A549 (cell line): ENCODE data around the gene PBRM1. TPM values are rescaled to one million over a fixed set of nuclear protein-coding genes. Genes with fewer than 3 reads are reported as not detected.

ENCODE experiments used
- ATAC-seq, 2 experiments: fragments of 200-7000 bp in 1 of 2; fragments of >200 bp in 1 of 2; cut with Nextera tagmentation in 1 of 2; cut with Tn5 transposase in 1 of 2; 3 replicates each; pipeline versions ENCODE4 v1.8.0 to v1.9.1; 2018 to 2020; ENCODE audit warnings: mild to moderate bottlenecking in 1 of 2, moderate library complexity in 1 of 2
- CTCF ChIA-PET: fragments of 300-600 bp; sonication (Branson Sonifier 250); formaldehyde crosslinking; extraction: SDS; loops from one replicate; lab custom pipeline; 2021; ENCODE audit warnings: antibody characterized with exemption, inconsistent platforms; lab: Yijun Ruan, JAX
- POLR2A ChIA-PET: fragments of 350-600 bp; formaldehyde crosslinking; extraction: SDS; loops from one replicate; lab custom pipeline; 2021; ENCODE audit warnings: antibody characterized with exemption, inconsistent platforms; lab: Yijun Ruan, JAX
- DNase-seq, 2 experiments: peaks; one replicate each; pipeline versions ENCODE4 v3.0.0 to v3.0.0-alpha.2; 2011 to 2016; ENCODE audit warnings: low read depth in 1 of 2, low spot score in 1 of 2
- FAIRE-seq: peaks from 2 replicates; lab custom pipeline; 2011; peaks lifted over from hg19 to GRCh38; lab: Jason Lieb, UNC
- H3K27ac ChIP-seq, 2 experiments: fragments of >200 bp; sonication (Bioruptor Twin); formaldehyde crosslinking; 3 replicates each; pipeline ENCODE4 v1.5.1; 2016 to 2017
- H3K4me1 ChIP-seq: fragments of >200 bp; sonication (Bioruptor Twin); formaldehyde crosslinking; 3 replicates; pipeline ENCODE4 v1.6.1; 2016
- H3K4me2 ChIP-seq: fragments of >200 bp; sonication (Bioruptor Twin); formaldehyde crosslinking; 3 replicates; pipeline ENCODE4 v1.6.1; 2016
- H3K4me3 ChIP-seq: fragments of >200 bp; sonication (Bioruptor Twin); formaldehyde crosslinking; 3 replicates; pipeline ENCODE4 v1.5.1; 2016
- H3K9me3 ChIP-seq: fragments of >200 bp; sonication (Bioruptor Twin); formaldehyde crosslinking; 3 replicates; pipeline ENCODE4 v1.6.1; 2016
- ATOH8 ChIP-seq: fragments of 250-450 bp; sonication (Bioruptor Pico); IDR thresholded peaks from 2 replicates; pipeline ENCODE4 v1.5.0; 2020; ENCODE audit warnings: low read depth, mild to moderate bottlenecking, moderate library complexity
- BCL3 ChIP-seq: fragments of >200 bp; sonication (Bioruptor Twin); formaldehyde crosslinking; IDR thresholded peaks from 3 replicates; pipeline ENCODE4 v1.6.1; 2016
- CBX2 ChIP-seq: fragments of 200-600 bp; sonication (generic); IDR thresholded peaks from 2 replicates; pipeline ENCODE4 v1.6.1; 2016; ENCODE audit warnings: low read depth, mild to moderate bottlenecking, borderline replicate concordance
- CHD2 ChIP-seq: fragments of 150-350 bp; IDR thresholded peaks from 2 replicates; pipeline ENCODE4 v1.6.1; 2014; ENCODE audit warnings: low read length; ENCODE audit not compliant: partially characterized antibody
- EHF ChIP-seq: fragments of 250-450 bp; sonication (Bioruptor Pico); IDR thresholded peaks from 2 replicates; pipeline ENCODE4 v1.5.0; 2020; ENCODE audit warnings: mild to moderate bottlenecking
- EHMT2 ChIP-seq: fragments of 200-600 bp; sonication (generic); IDR thresholded peaks from 2 replicates; pipeline ENCODE4 v1.6.1; 2016; ENCODE audit warnings: antibody characterized with exemption, low read depth, mild to moderate bottlenecking, moderate library complexity
- ELK1 ChIP-seq: fragments of 150-350 bp; IDR thresholded peaks from 2 replicates; pipeline ENCODE4 v1.6.1; 2014; ENCODE audit warnings: low read depth, mild to moderate bottlenecking, low read length
- EP300 ChIP-seq, 2 experiments: fragments of >200 bp; sonication (Bioruptor Twin); formaldehyde crosslinking; IDR thresholded peaks; 2 replicates in 1 of 2; 3 replicates in 1 of 2; pipeline ENCODE4 v1.6.1; 2016 to 2017
- FOSB ChIP-seq: fragments of 250-450 bp; sonication (Bioruptor Pico); IDR thresholded peaks from 2 replicates; pipeline ENCODE4 v1.5.0; 2020; ENCODE audit warnings: mild to moderate bottlenecking, moderate library complexity
- HDAC2 ChIP-seq: fragments of 200-600 bp; sonication (generic); IDR thresholded peaks from 2 replicates; pipeline ENCODE4 v1.6.1; 2016
- HES2 ChIP-seq: fragments of >200 bp; sonication (Bioruptor Twin); formaldehyde crosslinking; IDR thresholded peaks from 2 replicates; pipeline ENCODE4 v1.6.1; 2016
- HEYL ChIP-seq: fragments of 250-450 bp; sonication (Bioruptor Pico); IDR thresholded peaks from 2 replicates; pipeline ENCODE4 v1.8.0; 2021; ENCODE audit warnings: mild to moderate bottlenecking, moderate library complexity
- HMGXB4 ChIP-seq: fragments of 250-450 bp; sonication (Bioruptor Pico); IDR thresholded peaks from 2 replicates; pipeline ENCODE4 v1.5.0; 2021; ENCODE audit warnings: mild to moderate bottlenecking, moderate library complexity, borderline replicate concordance
- JUN ChIP-seq, 2 experiments: fragments of >200 bp; sonication (Bioruptor Twin); formaldehyde crosslinking; IDR thresholded peaks; 2 replicates in 1 of 2; 3 replicates in 1 of 2; pipeline ENCODE4 v1.6.1; 2016 to 2017
- NPAS2 ChIP-seq: fragments of 250-450 bp; sonication (Bioruptor Pico); IDR thresholded peaks from 2 replicates; pipeline ENCODE4 v1.8.0; 2022; ENCODE audit warnings: mild to moderate bottlenecking, moderate library complexity, borderline replicate concordance
- NR3C1 ChIP-seq: fragments of >200 bp; sonication (Bioruptor Twin); formaldehyde crosslinking; IDR thresholded peaks from 3 replicates; pipeline ENCODE4 v1.6.1; 2017
- POLR2AphosphoS2 ChIP-seq: conservative IDR thresholded peaks from 2 replicates; pipeline ENCODE4 v1.6.1; 2012; ENCODE audit warnings: low read length, improper control_type of control experiment, inconsistent platforms
- SMC3 ChIP-seq: fragments of >200 bp; sonication (Bioruptor Twin); formaldehyde crosslinking; IDR thresholded peaks from 3 replicates; pipeline ENCODE4 v1.6.1; 2018; ENCODE audit warnings: inconsistent platforms
- ZFP36 ChIP-seq: fragments of 450-650 bp; IDR thresholded peaks from 2 replicates; pipeline ENCODE4 v1.6.1; 2014; ENCODE audit warnings: borderline replicate concordance; ENCODE audit not compliant: partially characterized antibody
- ZNF302 ChIP-seq: fragments of 250-450 bp; sonication (Bioruptor Pico); IDR thresholded peaks from 2 replicates; pipeline ENCODE4 v1.9.0; 2021; ENCODE audit warnings: inconsistent platforms, mild to moderate bottlenecking, moderate library complexity
- ZSCAN20 ChIP-seq: fragments of 250-450 bp; sonication (Bioruptor Pico); IDR thresholded peaks from 2 replicates; pipeline ENCODE4 v1.8.0; 2022; ENCODE audit warnings: mild to moderate bottlenecking, moderate library complexity
- WGBS: methylation state at CpG from one replicate; pipeline ENCODE4 v1.1.6; 2017; ENCODE audit errors: missing lambda C conversion rate; 5-methylcytosine and 5-hydroxymethylcytosine counted together
- polyA plus RNA-seq, 4 experiments: library from polyadenylated mRNA; depleted of rRNA in 3 of 4; stranded (reverse); fragments of >200 nt; fragmentation: RNase III in 1 of 4; extraction: RNeasy Plus Mini Kit Qiagen cat#74134 plus additional on column Dnase treatment in 1 of 4; gene quantifications; 2 replicates in 3 of 4; 3 replicates in 1 of 4; pipeline ENCODE4 v1.2.3, GENCODE V29; 2011 to 2017

Gene PBRM1
- polyA plus RNA-seq, 2 of the 4 experiments (the other 2 are of a cell fraction) = 15.0 to 21.6 TPM

GRCh38 chr3:52536112-52536368 lies 149.7 kb downstream of the PBRM1 start:
- TF ChIP-seq EHF (CRISPR knock-in tag) (no peak), SMC3 (no peak), JUN (IDR thresholded peaks at IDR 0.05) (0 out of 5 replicates have a peak, but pooled peaks of 1 of the 2 experiments have one; percentile 3), NPAS2 (CRISPR knock-in tag) (no peak)
- Histone ChIP-seq H3K4me1 (peaks cover 26% of the 10 kb centered on the region), H3K4me2 (peak overlapping the region; percentile 58), H3K4me3 (0 out of 3 replicates have a peak overlapping the region, but pooled peaks have one; percentile 13), H3K9me3 (no peaks in the 10 kb centered on the region), H3K27ac (peak overlapping the region; percentile 43 to 67)
- FAIRE-seq = no peak
- DNase-seq = no peak
- 8% methylated on average over 7 of the region's 9 CpGs for WGBS
- ChIA-PET POLR2A (interaction anchor here (0.5 to 1.0 kb wide), 7 partner anchors 11 to 157 kb away, joined by 3 to 7 read pairs (median 3); no protein-coding TSS in a partner anchor), CTCF (interaction anchor here (0.8 to 1.0 kb wide), 2 partner anchors 13 to 64 kb away, joined by 3 to 6 read pairs; no protein-coding TSS in a partner anchor)
- ATAC-seq = no peak

- 82% methylated on average over 19 of the region's 19 CpGs for WGBS
- ATAC-seq (no peak), FAIRE-seq (no peak)
These were observed 150.2 kb downstream of the PBRM1 start for GRCh38 chr3:52535411-52536111.

GRCh38 chr3:52534281-52535183 lies 151.2 kb downstream of the PBRM1 start:
- Histone ChIP-seq H3K4me2 (peak overlapping the region; percentile 91), H3K9me3 (no peaks in the 10 kb centered on the region), H3K4me3 (peak overlapping the region; percentile 87), H3K4me1 (peaks cover 26% of the 10 kb centered on the region), H3K27ac (peak overlapping the region; percentile 94)
- ChIA-PET CTCF (no interaction called here), POLR2A (no interaction called here)
- ATAC-seq (peak in 1 of 2 experiments; percentile 4; a peak in 1 of 6 replicates), FAIRE-seq (no peak), DNase-seq (no peak)
- WGBS = 91% methylated on average over 39 of the region's 57 CpGs
- TF ChIP-seq ZNF302 = no peak
- TF ChIP-seq HES2 = no peak
- TF ChIP-seq ELK1 = no peak
- TF ChIP-seq HMGXB4 (CRISPR knock-in tag) = no peak
- TF ChIP-seq CBX2 = no peak
- no peak for TF ChIP-seq EHMT2
- no peak for TF ChIP-seq POLR2AphosphoS2
- no peak for TF ChIP-seq EP300 (IDR thresholded peaks at IDR 0.05)
- TF ChIP-seq CHD2 = no peak
- TF ChIP-seq FOSB (CRISPR knock-in tag) = no peak

More at GRCh38 chr3:52535411-52536111, 150.2 kb downstream of the PBRM1 start:
- H3K4me1 ChIP-seq = peaks cover 26% of the 10 kb centered on the region
- no peak for TF ChIP-seq HEYL (CRISPR knock-in tag)
- TF ChIP-seq ZSCAN20 = no peak
- TF ChIP-seq EHMT2 = no peak
- no peak for TF ChIP-seq NR3C1
- no peak for TF ChIP-seq ZFP36
- TF ChIP-seq ELK1 = no peak
- no peak for TF ChIP-seq ATOH8 (CRISPR knock-in tag)
- TF ChIP-seq BCL3 = no peak
- no peak for TF ChIP-seq HDAC2
- H3K4me2 ChIP-seq = peak overlapping the region; percentile 58
- no peak for DNase-seq
- POLR2A ChIA-PET = interaction anchor here (0.5 to 1.0 kb wide), 7 partner anchors 11 to 158 kb away, joined by 3 to 7 read pairs (median 3); no protein-coding TSS in a partner anchor
- 0 out of 3 replicates have a peak overlapping the region, but pooled peaks have one; percentile 13 for H3K4me3 ChIP-seq
- no peaks in the 10 kb centered on the region for H3K9me3 ChIP-seq
- peak overlapping the region; percentile 43 to 67 for H3K27ac ChIP-seq
- CTCF ChIA-PET = interaction anchor here (0.8 to 1.0 kb wide), 2 partner anchors 13 to 63 kb away, joined by 3 to 6 read pairs; no protein-coding TSS in a partner anchor
